Measurements from ENCODE around the gene PLA2G6. TPM values are rescaled to one million over a fixed set of nuclear protein-coding genes. Genes with fewer than 3 reads are reported as not detected.

Gene PLA2G6
- total RNA-seq, 1 experiment from 2014 or later: 39.8 TPM

GRCh38 chr22:38086942-38087341, 94.7 kb downstream of the PLA2G6 start:
- no peaks in the 10 kb centered on the region for H3K9me2 ChIP-seq (ENCODE audit: insufficient read depth)
- H3K27me3 ChIP-seq (ENCODE audit: insufficient read depth, low read depth): no peaks in the 10 kb centered on the region
- BruUV-seq (replicated peaks): no TSS peak
- no peaks in the 10 kb centered on the region for H3K36me3 ChIP-seq (ENCODE audit: low read depth)
- H3F3A ChIP-seq (ENCODE audit: insufficient read depth, low read depth): peaks cover 37% of the 10 kb centered on the region; the same call in 1 of the 2 replicates
- H4K20me1 ChIP-seq (ENCODE audit: insufficient read depth): no peaks in the 10 kb centered on the region; the same call in 1 of the 2 replicates
- no peak overlapping the region for H3K4me2 ChIP-seq
- TF ChIP-seq EZH2 (IDR thresholded peaks at IDR 0.05; ENCODE audit: low read depth) (no peak), CTCF (conservative IDR thresholded peaks at IDR 0.05) (no peak)
- intact Hi-C loops (cut with micrococcal nuclease; ENCODE audit: unreplicated experiment): no loop called here
- no peaks in the 10 kb centered on the region for H3K79me2 ChIP-seq (ENCODE audit: low read depth)
- H2AFZ ChIP-seq: no peak overlapping the region
- ChIA-PET CTCF (interaction anchor here (0.8 kb wide), 1 partner anchor 24 kb away, joined by 4 read pairs; the partner anchor contains the start of gene BAIAP2L2), POLR2A (ENCODE audit: unreplicated experiment) (interaction anchor here (0.6 kb wide), 2 partner anchors 115 to 916 kb away, joined by 4 read pairs; no protein-coding TSS in a partner anchor)
- no peaks in the 10 kb centered on the region for H3K9me3 ChIP-seq (ENCODE audit: insufficient read depth, low read depth)
- no peak overlapping the region for H3K27ac ChIP-seq
- H3K4me3 ChIP-seq: no peak overlapping the region
- H3K4me1 ChIP-seq (replicated peaks; ENCODE audit: insufficient read depth): no peaks in the 10 kb centered on the region
- peak in 1 of 2 experiments; percentile 56 for DNase-seq

DNA sequence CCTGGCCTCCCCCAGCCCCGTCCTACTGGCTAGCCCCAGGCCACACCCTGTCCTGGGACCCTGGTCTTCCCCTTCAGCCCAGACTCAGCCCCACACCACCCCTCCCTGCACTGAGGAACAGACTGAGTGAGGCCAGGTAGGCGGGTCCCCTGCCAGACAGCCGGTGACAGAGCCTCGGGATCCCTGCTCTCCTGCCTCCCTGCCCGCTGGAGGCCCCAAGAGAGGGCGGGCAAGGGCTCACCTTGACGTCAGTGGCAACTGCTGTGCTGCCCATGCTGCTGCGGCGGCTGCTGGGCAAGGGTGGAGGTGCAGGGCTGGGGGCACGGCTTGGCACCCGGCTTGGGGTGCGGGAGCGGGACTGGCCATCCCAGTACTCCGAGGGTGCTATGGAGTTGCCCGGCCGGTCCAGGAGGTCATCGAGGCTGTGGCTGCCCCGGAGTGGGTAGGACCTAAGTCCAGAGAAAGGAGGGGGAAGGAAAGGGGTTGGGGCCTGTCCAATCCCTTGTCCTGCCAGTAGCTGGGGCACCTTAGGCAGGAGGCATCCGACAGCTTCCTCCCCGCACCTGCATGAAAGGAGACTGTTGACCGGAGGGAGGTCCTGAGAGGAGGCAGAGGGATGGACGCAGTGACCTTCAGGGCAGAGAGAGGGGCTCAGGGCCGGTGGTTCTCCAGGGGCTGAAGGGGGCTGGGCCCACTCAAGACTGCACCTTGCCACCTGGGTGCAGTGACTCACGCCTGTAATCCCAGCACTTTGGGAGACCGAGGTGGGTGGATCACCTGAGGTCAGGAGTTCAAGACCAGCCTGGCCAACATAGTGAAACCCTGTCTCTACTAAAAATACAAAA, 95.4 kb downstream of the PLA2G6 start:
- no peaks in the 10 kb centered on the region for H3K27me3 ChIP-seq (ENCODE audit: insufficient read depth, low read depth)
- no peaks in the 10 kb centered on the region for H3K36me3 ChIP-seq (ENCODE audit: low read depth)
- no peak for DNase-seq
- H3K9me3 ChIP-seq (ENCODE audit: insufficient read depth, low read depth): no peaks in the 10 kb centered on the region
- H3K79me2 ChIP-seq (ENCODE audit: low read depth): no peaks in the 10 kb centered on the region
- ChIA-PET CTCF (no interaction called here), POLR2A (ENCODE audit: unreplicated experiment) (interaction anchor here (0.6 kb wide), 2 partner anchors 116 to 917 kb away, joined by 4 read pairs; no protein-coding TSS in a partner anchor)
- no peak overlapping the region for H2AFZ ChIP-seq
- no peak overlapping the region for H3K4me3 ChIP-seq
- H3K27ac ChIP-seq: no peak overlapping the region
- H3K4me1 ChIP-seq (replicated peaks; ENCODE audit: insufficient read depth): no peaks in the 10 kb centered on the region
- H3F3A ChIP-seq (ENCODE audit: insufficient read depth, low read depth): peaks cover 30% of the 10 kb centered on the region; the same call in 1 of the 2 replicates
- H4K20me1 ChIP-seq (ENCODE audit: insufficient read depth): no peaks in the 10 kb centered on the region; the same call in 1 of the 2 replicates
- TF ChIP-seq EZH2 (IDR thresholded peaks at IDR 0.05; ENCODE audit: low read depth) (no peak), CTCF (conservative IDR thresholded peaks at IDR 0.05) (no peak)
- no peaks in the 10 kb centered on the region for H3K9me2 ChIP-seq (ENCODE audit: insufficient read depth)
- no TSS peak for BruUV-seq (replicated peaks)
- intact Hi-C loops (cut with micrococcal nuclease; ENCODE audit: unreplicated experiment): no loop called here
- no peak overlapping the region for H3K4me2 ChIP-seq

DNA sequence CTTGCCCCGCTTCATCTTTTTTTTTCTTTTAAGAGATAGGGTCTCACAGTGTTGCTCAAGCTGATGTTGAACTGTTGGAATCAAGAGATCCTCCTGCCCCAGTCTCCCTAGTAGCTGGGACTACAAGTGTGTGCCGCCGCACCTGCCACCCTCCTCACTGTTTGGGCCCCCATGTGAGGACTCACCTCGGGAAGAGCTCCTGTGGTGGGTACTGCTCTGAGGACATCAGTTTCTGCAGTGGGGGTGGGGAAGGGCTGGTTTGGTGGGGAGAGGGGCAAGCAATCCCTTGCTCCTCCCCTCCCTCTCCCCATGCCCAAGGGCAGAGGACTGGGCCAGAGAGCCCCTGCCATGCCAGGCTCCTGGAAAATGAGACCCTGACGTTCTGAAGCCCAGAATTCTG, 96.1 kb downstream of the PLA2G6 start:
- no peaks in the 10 kb centered on the region; the same call in 1 of the 2 replicates for H4K20me1 ChIP-seq (ENCODE audit: insufficient read depth)
- DNase-seq: no peak
- no TSS peak for BruUV-seq (replicated peaks)
- no peaks in the 10 kb centered on the region for H3K9me2 ChIP-seq (ENCODE audit: insufficient read depth)
- no peaks in the 10 kb centered on the region for H3K36me3 ChIP-seq (ENCODE audit: low read depth)
- no peaks in the 10 kb centered on the region for H3K9me3 ChIP-seq (ENCODE audit: insufficient read depth, low read depth)
- H3K79me2 ChIP-seq (ENCODE audit: low read depth): no peaks in the 10 kb centered on the region
- intact Hi-C loops (cut with micrococcal nuclease; ENCODE audit: unreplicated experiment): no loop called here
- H3K4me2 ChIP-seq: no peak overlapping the region
- peaks cover 23% of the 10 kb centered on the region; the same call in 1 of the 2 replicates for H3F3A ChIP-seq (ENCODE audit: insufficient read depth, low read depth)
- H3K27ac ChIP-seq: no peak overlapping the region
- H3K4me3 ChIP-seq: no peak overlapping the region
- ChIA-PET POLR2A (ENCODE audit: unreplicated experiment) (no interaction called here), CTCF (no interaction called here)
- no peaks in the 10 kb centered on the region for H3K4me1 ChIP-seq (replicated peaks; ENCODE audit: insufficient read depth)
- TF ChIP-seq EZH2 (IDR thresholded peaks at IDR 0.05; ENCODE audit: low read depth): no peak
- TF ChIP-seq CTCF (conservative IDR thresholded peaks at IDR 0.05): no peak
- no peak overlapping the region for H2AFZ ChIP-seq
- no peaks in the 10 kb centered on the region for H3K27me3 ChIP-seq (ENCODE audit: insufficient read depth, low read depth)
